A172 (cell line): Measurements from ENCODE around the gene ZNF439. TPM values are rescaled to one million over a fixed set of nuclear protein-coding genes. Genes with fewer than 3 reads are reported as not detected.
A peak's percentile ranks its signal among the peaks of the same experiment; 100 is the strongest.
"Not testable (repeated sequence)": the region's sequence is repeated elsewhere in the genome, so short reads cannot be mapped to it uniquely, and the experiment has no call there.

Experiments used
- DNase-seq: peaks from one replicate; pipeline ENCODE4 v3.0.0-alpha.2; 2015; ENCODE audit warnings: low spot score
- total RNA-seq: library from RNA; depleted of rRNA; stranded (reverse); fragments of >200 nt; shearing (Covaris generic); gene quantifications from 2 replicates; pipeline ENCODE4 v1.2.3, GENCODE V29; 2014; rRNA removed

Gene ZNF439
- total RNA-seq, 1 experiment from 2014 or later = not detected

DNA sequence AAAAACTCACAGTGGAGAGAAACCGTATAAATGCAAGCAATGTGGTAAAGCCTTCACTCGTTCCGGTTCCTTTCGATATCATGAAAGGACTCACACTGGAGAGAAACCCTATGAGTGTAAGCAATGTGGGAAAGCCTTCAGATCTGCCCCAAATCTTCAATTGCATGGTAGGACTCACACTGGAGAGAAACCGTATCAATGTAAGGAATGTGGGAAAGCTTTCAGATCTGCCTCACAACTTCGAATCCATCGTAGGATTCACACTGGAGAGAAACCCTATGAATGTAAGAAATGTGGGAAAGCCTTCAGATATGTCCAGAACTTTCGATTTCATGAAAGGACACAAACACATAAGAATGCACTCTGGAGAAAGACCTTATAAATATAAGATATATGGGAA, 19.7 kb downstream of the ZNF439 start:
- DNase-seq = no peak

DNA sequence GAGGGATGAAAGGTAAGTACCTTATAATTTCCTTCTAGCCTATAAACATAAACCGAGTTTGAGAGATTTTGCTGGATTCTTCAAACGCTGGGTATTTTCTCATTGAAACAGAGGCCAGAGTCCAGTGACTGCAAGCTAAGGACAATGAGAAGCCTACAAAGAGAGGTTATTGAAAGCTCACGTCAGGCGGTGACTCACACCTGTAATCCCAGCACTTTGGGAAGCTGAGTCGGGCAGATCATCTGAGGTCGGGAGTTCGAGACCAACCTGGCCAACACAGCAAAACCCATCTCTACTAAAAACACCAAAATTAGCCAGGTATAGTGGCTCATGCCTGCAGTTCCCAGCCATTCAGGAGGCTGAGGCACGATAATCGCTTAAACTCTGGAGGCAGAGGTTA, 24.1 kb downstream of the ZNF439 start:
- no peak for DNase-seq

DNA sequence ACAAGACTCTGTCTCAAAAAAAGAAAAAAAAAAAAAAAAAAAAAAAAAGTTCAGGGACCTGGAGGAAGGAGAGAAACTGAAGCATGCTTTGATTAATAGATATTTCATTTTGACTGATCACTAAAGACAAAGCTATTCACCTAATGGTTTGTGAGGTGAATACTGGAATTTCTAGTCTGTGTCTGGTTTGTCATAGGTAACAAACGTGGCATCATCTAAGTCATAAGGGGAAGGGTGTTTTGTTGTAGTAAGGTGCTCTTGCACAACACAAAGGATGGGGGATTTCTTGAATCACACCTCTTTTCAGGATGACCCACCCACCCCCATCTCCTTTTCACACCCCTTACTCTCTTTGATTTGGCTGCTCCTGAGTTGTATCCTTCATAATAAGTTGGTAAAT, 25.2 kb downstream of the ZNF439 start:
- no peak for DNase-seq

DNA sequence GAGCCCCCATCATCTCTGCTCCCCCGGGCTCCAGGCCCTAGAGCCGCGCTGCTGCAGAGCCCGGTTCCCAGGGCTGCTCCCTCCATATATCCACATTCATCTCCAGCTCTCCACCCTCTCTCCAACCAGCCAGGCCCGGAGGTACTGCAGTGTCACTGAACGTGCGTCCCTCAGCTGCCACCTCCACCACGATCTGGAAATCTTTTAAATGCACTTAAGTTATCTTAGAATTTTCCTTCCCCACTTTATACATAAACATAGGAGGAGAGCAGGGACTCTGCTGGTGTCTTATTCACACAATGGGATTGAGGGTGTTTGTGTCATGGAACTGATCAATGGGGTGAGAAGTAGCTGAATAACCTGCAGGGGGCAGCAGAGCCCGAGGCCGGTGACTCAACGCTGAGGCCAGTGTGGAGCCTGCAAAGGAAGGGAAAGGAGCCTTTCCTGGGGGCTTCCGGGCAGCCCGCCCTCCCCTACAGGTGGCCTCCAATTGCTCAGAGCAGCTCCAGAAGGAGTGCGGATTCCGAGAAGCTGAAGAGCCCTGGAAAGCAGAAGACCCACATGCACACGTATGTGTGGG, 31.3 kb downstream of the ZNF439 start:
- DNase-seq = not testable (repeated sequence)

DNA sequence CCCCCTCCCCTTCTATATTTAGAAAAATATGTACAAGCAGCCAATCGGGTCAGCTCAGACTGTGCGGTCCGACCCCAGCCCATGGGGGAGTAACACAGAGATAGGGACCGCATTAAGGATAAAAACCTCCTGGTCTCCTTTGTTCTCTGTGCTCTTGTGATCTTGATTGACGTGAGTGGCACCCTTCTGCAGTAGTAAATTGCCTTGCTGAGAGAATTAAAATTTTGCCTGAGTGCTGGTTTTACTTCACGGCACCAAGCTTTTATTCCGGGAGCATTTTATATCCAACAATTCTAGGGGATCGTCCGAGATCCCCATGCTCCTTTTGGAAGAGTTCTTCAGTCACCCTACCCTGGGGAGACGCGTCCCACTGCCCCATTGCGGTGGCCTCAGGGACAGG, 32.1 kb downstream of the ZNF439 start:
- no peak for DNase-seq

DNA sequence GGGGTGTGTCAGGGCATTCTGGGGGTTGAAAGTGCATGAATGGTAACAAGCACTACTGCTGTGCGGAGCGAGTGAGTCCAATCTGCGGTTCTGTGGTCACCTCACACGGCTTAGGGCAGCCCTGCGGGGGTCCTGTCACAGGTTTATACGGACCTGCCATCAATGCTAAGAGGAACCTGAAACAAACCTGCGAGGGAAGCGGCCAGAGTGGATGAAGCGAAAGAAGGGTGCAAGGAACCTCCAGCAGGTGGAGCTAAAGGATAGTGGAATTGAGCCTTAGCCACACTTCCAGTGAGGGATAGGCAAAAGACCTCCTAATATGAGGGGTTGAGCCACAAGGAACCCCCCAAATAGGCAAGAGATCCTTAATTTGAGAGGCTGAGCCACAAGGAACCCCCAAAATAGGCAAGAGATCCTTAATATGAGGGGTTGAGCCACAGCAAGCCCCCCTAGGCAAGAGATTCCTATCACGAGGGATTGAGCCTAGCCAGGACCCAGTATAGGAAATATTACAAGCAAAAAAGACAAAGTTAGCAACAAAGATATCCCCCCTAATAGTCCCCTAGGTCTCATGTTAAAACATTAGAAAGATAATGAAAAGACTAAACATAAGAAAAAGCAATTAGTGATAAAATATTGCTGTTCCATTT, 32.8 kb downstream of the ZNF439 start:
- peak; percentile 48 for DNase-seq

DNA sequence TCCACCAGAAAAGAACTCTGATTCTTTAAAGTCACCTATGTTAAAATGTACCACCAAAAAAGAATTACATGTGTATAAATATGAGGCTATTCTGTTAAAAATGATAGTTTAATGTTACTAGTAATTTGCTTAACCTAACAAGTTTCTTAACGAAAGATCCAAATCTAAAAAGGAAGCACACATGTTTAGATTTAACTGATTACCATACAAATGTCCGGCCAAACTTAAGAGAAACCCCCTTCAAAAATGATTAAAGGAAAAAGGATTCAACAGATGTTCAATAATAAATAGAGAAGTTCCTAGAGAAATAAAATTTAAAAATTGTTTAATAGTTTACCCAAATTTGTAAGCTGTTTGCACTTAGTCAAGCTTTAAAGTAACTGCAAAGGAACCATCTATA, 34.1 kb downstream of the ZNF439 start:
- no peak for DNase-seq

GRCh38 chr19:11887234-11887610, 38.7 kb downstream of the ZNF439 start:
- no peak for DNase-seq

GRCh38 chr19:11887611-11888531, 39.3 kb downstream of the ZNF439 start, which contains the start of gene ZNF69:
Gene ZNF69 (plus strand): TSS chr19:11887782. CDS start chr19:11887924, 142 bp downstream.
- no peak for DNase-seq

DNA sequence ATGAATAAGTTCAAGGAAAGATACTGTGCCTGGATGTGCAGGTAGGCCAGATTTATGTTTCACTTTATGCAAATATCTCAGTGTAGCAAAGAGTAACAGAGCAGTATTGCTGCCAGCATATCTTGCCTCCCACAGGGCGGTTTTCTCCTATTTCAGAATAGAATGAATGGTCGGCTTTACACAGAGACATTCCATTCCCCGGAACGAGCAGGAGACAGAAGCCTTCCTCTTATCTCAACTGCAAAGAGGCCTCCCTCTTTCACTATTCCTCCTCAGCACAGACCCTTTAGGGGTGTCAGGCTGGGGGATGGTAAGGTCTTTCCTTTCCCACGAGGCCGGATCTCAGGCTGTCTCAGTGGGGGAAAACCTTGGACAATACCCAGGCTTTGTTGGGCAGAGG, 41.4 kb downstream of the ZNF439 start:
- not testable (repeated sequence) for DNase-seq

- DNase-seq = no peak
Measured at GRCh38 chr19:11890634-11891033, 42.1 kb downstream of the ZNF439 start.

DNA sequence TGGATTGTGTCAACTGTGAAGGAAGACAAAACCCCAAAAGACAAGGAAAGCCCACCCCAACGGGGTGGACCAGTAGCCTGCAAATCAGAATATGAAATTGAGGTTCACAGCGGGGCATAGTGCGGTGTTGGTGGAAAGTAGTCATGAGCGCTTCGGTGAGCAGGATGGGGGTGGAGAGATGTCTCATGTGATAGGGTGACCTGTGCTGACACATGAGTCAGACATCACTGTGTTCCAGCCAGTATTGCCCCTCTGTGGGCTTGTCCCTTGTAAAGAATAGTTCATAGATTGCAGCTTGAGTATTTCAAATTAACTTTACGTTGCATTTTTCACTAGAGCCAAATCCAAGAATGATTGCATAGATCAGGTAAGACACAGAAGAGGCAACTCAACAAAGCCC, 46.3 kb downstream of the ZNF439 start:
- DNase-seq = no peak

GRCh38 chr19:11902228-11902627, 53.7 kb downstream of the ZNF439 start:
- DNase-seq = no peak

GRCh38 chr19:11905928-11906327, 57.4 kb downstream of the ZNF439 start:
- no peak for DNase-seq

- DNase-seq = not testable (repeated sequence)
Measured at GRCh38 chr19:11911937-11912336, 63.4 kb downstream of the ZNF439 start.

DNA sequence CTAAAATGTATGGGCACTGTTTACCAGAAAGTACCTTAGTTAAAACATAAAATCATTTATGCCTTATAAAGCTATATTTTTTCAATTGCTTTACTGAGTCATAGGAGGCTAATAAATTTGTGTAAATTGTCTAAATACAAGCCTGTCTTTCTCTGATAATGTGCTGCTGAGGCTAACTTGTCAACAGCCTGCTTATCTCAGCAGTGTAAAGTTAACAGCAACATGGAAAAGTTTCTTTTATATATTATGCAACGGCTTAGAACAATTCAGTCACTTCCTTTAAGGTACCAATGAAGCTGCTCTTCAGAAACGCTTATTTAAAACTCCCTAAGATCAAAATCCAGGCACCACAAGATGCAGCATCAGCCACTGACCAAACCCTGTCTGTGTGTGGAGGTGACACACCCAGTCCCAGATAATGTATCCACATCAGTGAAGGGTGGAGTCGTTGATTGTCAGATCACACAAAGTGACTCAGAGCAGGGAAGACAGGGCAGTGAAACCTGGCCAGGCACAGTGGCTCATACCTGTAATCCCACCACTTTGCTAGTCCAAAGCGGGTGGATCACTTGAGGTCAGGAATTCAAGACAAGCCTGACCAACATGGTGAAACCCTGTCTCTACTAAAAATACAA, 66.0 kb downstream of the ZNF439 start:
- DNase-seq = not testable (repeated sequence)

Other genes starting within 250 kb of the ZNF439 start
- gene ZNF823, start 109.8 kb upstream of the ZNF439 start, total RNA-seq = 6.9 and 17.8 TPM in 2 replicates
- 6.2 and 6.9 TPM in 2 replicates for gene ZNF441, start 81.7 kb upstream of the ZNF439 start, total RNA-seq
- not detected in 2 replicates for gene ZNF491, start 50.2 kb upstream of the ZNF439 start, total RNA-seq
- 8.6 and 13.4 TPM in 2 replicates for gene ZNF440, start 34.5 kb upstream of the ZNF439 start, total RNA-seq
- not detected in 2 replicates for gene ZNF69, start 39.1 kb downstream of the ZNF439 start, total RNA-seq
- 14.7 and 17.6 TPM in 2 replicates for gene ZNF700, start 76.4 kb downstream of the ZNF439 start, total RNA-seq
- gene ZNF763, start 116.3 kb downstream of the ZNF439 start, total RNA-seq = 1.1 TPM in 1 of 2 replicates, not detected in the other
- 7.2 and 11.3 TPM in 2 replicates for gene ZNF433, start 187.0 kb downstream of the ZNF439 start, total RNA-seq
- 0.38 TPM in 1 of 2 replicates, not detected in the other for gene ZNF878, start 204.2 kb downstream of the ZNF439 start, total RNA-seq
- gene ZNF844, start 216.0 kb downstream of the ZNF439 start, total RNA-seq = 0.12 TPM in 1 of 2 replicates, not detected in the other